OCI-LY3 (cell line): Measurements from ENCODE around the gene PALMD.

Experiments used
- H2AFZ ChIP-seq: fragments of 200-600, 300-600 bp; shearing (Covaris generic); 2 replicates; pipeline ENCODE4 v1.6.0; 2014; ENCODE audit warnings: antibody characterized with exemption, low read depth, low read length
- H3K27ac ChIP-seq: fragments of 200-600, 300-600 bp; sonication (generic); 2 replicates; pipeline ENCODE4 v1.5.1; 2014; ENCODE audit warnings: mild to moderate bottlenecking, low read length, moderate library complexity, mixed read lengths
- H3K27me3 ChIP-seq: fragments of 200-600, 300-600 bp; sonication (generic); 2 replicates; pipeline ENCODE4 v1.6.1; 2014; ENCODE audit warnings: low read depth, low read length, mixed read lengths
- H3K36me3 ChIP-seq: fragments of 200-600, 300-600 bp; sonication (generic); replicated peaks from 2 replicates; pipeline ENCODE3; 2014; ENCODE audit warnings: low read depth, low read length, mixed read lengths
- H3K4me1 ChIP-seq: fragments of 300-600, 200-600 bp; sonication (generic); 2 replicates; pipeline ENCODE4 v1.6.1; 2014; ENCODE audit warnings: low read length, mixed read lengths
- H3K4me2 ChIP-seq: fragments of 200-600, 300-600 bp; sonication (generic); 2 replicates; pipeline ENCODE4 v1.6.1; 2014; ENCODE audit warnings: low read length, mixed read lengths
- H3K4me3 ChIP-seq: fragments of 300-600, 200-600 bp; sonication (generic); 2 replicates; pipeline ENCODE4 v1.5.1; 2014; ENCODE audit warnings: antibody characterized with exemption, mild to moderate bottlenecking, low read length, moderate library complexity
- H3K79me2 ChIP-seq: fragments of 300-600, 200-600 bp; shearing (Covaris generic); 2 replicates; pipeline ENCODE4 v1.6.1; 2014; ENCODE audit warnings: mild to moderate bottlenecking, low read length, mixed read lengths
- H3K9ac ChIP-seq: fragments of 300-600, 200-600 bp; shearing (Covaris generic); 2 replicates; pipeline ENCODE4 v1.6.0; 2014; ENCODE audit warnings: mild to moderate bottlenecking, low read length, moderate library complexity
- H3K9me3 ChIP-seq: fragments of 200-600, 300-600 bp; shearing (Covaris generic); 2 replicates; pipeline ENCODE4 v1.6.1; 2014; ENCODE audit warnings: low read length, mixed read lengths; ENCODE audit not compliant: insufficient read depth
- H4K20me1 ChIP-seq: fragments of 200-600, 300-600 bp; sonication (generic); 2 replicates; pipeline ENCODE4 v1.6.1; 2016; ENCODE audit warnings: low read length, mixed read lengths; ENCODE audit not compliant: insufficient read depth
- EZH2phosphoT487 ChIP-seq: fragments of 200-600 bp; shearing (Covaris generic); IDR thresholded peaks from 2 replicates; pipeline ENCODE4 v1.6.1; 2018; ENCODE audit warnings: antibody characterized with exemption, mixed run types, low read depth
- TF ChIP-seq, protein P1 (sequence below): fragments of 200-600, 300-600 bp; sonication (generic); IDR thresholded peaks from 2 replicates; pipeline ENCODE4 v1.5.1; 2014; ENCODE audit warnings: antibody characterized with exemption, low read length, low read depth

Gene PALMD

DNA sequence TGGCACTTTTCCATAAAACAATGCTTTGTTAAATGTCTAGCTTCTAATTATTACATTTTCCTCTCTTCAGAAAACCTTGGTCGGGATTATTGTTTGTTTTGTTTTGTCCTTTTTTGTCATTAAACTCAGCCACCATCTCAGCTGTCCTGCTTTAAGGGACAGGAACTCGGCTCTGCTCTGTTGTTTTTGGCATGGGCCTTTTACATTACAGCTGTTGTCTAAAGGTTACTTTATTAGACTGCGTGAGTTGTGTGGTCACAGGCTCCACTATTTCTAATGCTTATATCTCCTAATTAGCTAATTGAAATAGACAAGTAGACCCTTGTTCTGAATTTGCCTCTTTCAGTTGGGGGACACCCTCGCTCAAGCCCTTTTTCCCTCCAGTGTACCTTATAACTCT, 1.6 kb downstream of the PALMD start:
- TF ChIP-seq, protein P1, sequence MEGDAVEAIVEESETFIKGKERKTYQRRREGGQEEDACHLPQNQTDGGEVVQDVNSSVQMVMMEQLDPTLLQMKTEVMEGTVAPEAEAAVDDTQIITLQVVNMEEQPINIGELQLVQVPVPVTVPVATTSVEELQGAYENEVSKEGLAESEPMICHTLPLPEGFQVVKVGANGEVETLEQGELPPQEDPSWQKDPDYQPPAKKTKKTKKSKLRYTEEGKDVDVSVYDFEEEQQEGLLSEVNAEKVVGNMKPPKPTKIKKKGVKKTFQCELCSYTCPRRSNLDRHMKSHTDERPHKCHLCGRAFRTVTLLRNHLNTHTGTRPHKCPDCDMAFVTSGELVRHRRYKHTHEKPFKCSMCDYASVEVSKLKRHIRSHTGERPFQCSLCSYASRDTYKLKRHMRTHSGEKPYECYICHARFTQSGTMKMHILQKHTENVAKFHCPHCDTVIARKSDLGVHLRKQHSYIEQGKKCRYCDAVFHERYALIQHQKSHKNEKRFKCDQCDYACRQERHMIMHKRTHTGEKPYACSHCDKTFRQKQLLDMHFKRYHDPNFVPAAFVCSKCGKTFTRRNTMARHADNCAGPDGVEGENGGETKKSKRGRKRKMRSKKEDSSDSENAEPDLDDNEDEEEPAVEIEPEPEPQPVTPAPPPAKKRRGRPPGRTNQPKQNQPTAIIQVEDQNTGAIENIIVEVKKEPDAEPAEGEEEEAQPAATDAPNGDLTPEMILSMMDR: no peak
- no peak for TF ChIP-seq EZH2phosphoT487
- Histone ChIP-seq H3K27ac (no peak overlapping the region), H3K36me3 (no peaks in the 10 kb centered on the region), H3K9ac (no peak overlapping the region), H3K4me2 (no peak overlapping the region), H3K4me3 (no peak overlapping the region), H3K79me2 (no peaks in the 10 kb centered on the region), H3K9me3 (no peaks in the 10 kb centered on the region), H2AFZ (no peak overlapping the region), H3K4me1 (no peaks in the 10 kb centered on the region), H3K27me3 (no peaks in the 10 kb centered on the region), H4K20me1 (no peaks in the 10 kb centered on the region)

DNA sequence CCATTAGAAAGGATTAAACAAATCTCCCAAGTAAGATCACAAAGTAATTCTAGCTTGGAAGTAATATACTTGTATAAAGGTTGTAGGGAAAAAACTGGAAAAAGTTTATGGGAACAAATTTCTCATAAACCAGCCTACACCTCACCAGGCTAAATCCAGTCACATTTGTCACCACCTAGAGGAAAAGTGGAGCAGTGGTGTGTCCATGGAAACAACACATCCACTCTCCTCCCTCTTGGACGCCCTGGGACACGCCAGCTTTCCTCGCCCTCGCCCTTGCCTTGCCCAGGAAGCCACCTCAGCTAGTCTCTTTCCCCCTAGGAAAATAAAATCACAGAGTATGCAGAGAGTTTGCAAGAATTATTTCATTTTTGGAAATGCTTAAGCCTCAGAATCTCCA, 2.2 kb downstream of the PALMD start:
- H3K4me3 ChIP-seq: no peak overlapping the region
- no peaks in the 10 kb centered on the region for H3K4me1 ChIP-seq
- no peak overlapping the region for H2AFZ ChIP-seq
- no peak overlapping the region for H3K9ac ChIP-seq
- H3K27ac ChIP-seq: no peak overlapping the region
- H3K79me2 ChIP-seq: no peaks in the 10 kb centered on the region
- no peaks in the 10 kb centered on the region for H3K36me3 ChIP-seq
- H3K27me3 ChIP-seq: no peaks in the 10 kb centered on the region
- no peaks in the 10 kb centered on the region for H3K9me3 ChIP-seq
- TF ChIP-seq EZH2phosphoT487: no peak
- TF ChIP-seq, protein P1: no peak
- H4K20me1 ChIP-seq: no peaks in the 10 kb centered on the region
- H3K4me2 ChIP-seq: no peak overlapping the region

DNA sequence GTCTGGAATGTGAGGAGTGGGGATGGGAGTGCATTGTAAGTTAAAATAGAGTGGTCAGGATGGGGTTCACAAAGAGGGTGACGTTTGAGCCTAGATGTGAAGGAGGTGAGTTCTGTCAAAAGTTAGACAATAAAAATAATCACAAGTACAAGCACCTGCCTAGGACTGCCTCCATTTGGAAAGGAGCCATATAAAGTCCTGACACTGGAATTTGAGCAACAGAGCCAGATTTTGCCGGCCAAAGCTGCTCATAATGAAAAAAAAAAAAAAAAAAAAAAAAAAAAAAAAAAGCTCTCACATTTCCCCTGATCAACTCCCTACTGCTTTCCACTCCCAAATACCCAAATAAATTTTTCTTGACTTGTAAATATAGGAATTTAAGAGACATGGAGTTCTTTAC, 4.1 kb downstream of the PALMD start:
- no peaks in the 10 kb centered on the region for H3K27me3 ChIP-seq
- no peak overlapping the region for H3K9ac ChIP-seq
- H3K36me3 ChIP-seq: no peaks in the 10 kb centered on the region
- H3K27ac ChIP-seq: no peak overlapping the region
- no peaks in the 10 kb centered on the region for H4K20me1 ChIP-seq
- no peak overlapping the region for H2AFZ ChIP-seq
- no peak overlapping the region for H3K4me3 ChIP-seq
- no peak for TF ChIP-seq EZH2phosphoT487
- TF ChIP-seq, protein P1: no peak
- no peak overlapping the region for H3K4me2 ChIP-seq
- H3K4me1 ChIP-seq: no peaks in the 10 kb centered on the region
- no peaks in the 10 kb centered on the region for H3K9me3 ChIP-seq
- no peaks in the 10 kb centered on the region for H3K79me2 ChIP-seq

DNA sequence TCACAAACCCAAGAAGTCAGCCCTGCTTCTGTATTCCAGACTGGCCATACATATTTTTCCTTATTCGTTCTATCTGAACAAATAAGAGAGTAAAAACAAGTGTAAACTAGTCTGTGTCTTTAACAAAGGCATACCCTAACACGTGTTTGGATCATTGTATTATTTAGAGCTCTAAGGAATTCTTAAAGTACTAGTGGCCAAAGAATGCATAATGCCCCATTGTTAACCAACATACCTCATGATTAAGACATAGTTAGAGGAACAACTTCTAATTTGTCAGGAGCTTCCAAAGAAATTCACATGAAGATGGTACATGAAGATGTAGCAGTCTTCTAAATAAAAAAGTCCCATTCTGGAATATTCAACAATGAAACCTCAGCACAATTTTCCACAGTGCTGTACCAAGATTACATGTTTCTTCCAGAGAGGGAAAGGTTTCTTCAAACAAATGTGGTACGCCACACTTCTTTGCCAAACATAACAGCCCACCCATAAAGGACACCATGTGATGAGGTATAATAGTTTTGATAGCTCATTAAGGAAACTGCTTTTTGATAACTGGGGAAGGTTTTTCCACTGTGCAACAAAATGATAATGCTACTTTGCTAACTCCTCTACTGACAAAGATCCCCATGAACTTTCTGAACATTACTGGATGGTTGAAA, 5.0 kb downstream of the PALMD start:
- TF ChIP-seq, protein P1: no peak
- TF ChIP-seq EZH2phosphoT487: no peak

More for the DNA sequence above, 5.0 kb downstream of the PALMD start:
- Histone ChIP-seq H4K20me1 (no peaks in the 10 kb centered on the region), H3K9me3 (no peaks in the 10 kb centered on the region), H3K4me2 (no peak overlapping the region), H3K4me3 (no peak overlapping the region), H3K36me3 (no peaks in the 10 kb centered on the region), H3K27me3 (no peaks in the 10 kb centered on the region), H3K27ac (no peak overlapping the region), H3K79me2 (no peaks in the 10 kb centered on the region), H2AFZ (no peak overlapping the region), H3K4me1 (no peaks in the 10 kb centered on the region), H3K9ac (no peak overlapping the region)
